Pancreas (tissue), 10 donors: Measurements from ENCODE around the gene GRXCR2. TPM values are rescaled to one million over a fixed set of nuclear protein-coding genes. Genes with fewer than 3 reads are reported as not detected.
A peak's percentile ranks its signal among the peaks of the same experiment; 100 is the strongest.
"Not testable (repeated sequence)": the region's sequence is repeated elsewhere in the genome, so short reads cannot be mapped to it uniquely, and the experiment has no call there.

Experiments used
- ATAC-seq, 4 donors: fragments of 200-7000 bp; cut with Tn5 transposase; one replicate each; pipeline versions ENCODE4 v1.8.0 to v1.9.1; 2020; ENCODE audit warnings: mild to moderate bottlenecking in 4 of 4, moderate library complexity in 4 of 4
- DNase-seq, 6 donors: peaks; one replicate each; pipeline ENCODE4 v3.0.0-alpha.2; 2020
- FAIRE-seq: peaks from 2 replicates; lab custom pipeline; 2012; peaks lifted over from hg19 to GRCh38; lab: Jason Lieb, UNC
- H3K27ac ChIP-seq, 4 donors: fragments of 200-600 bp; sonication (generic); 1 replicate in 3 of 4; 2 replicates in 1 of 4; pipeline versions ENCODE4 v1.5.0 to v1.8.0; 2020
- H3K27me3 ChIP-seq, 4 donors: fragments of 200-600 bp; one replicate each; pipeline ENCODE4 v1.8.0; 2021
- H3K36me3 ChIP-seq, 3 donors: fragments of 200-600 bp; sonication (generic) in 1 of 3; one replicate each; pipeline versions ENCODE4 v1.5.0 to v1.8.0; 2020 to 2021
- H3K4me1 ChIP-seq, 3 donors: fragments of 200-600 bp; one replicate each; pipeline ENCODE4 v1.8.0; 2021
- H3K4me3 ChIP-seq, 4 donors: fragments of 200-600 bp; sonication (generic) in 2 of 4; one replicate each; pipeline versions ENCODE4 v1.5.0 to v1.8.0; 2020 to 2021
- H3K9me3 ChIP-seq, 4 donors: fragments of 200-600 bp; one replicate each; pipeline ENCODE4 v1.8.0; 2021
- CTCF ChIP-seq, 4 donors: fragments of 200-600 bp; sonication (generic) in 3 of 4; IDR thresholded peaks; one replicate each; pipeline versions ENCODE4 v1.5.0 to v1.8.0; 2021; ENCODE audit warnings: antibody characterized with exemption in 4 of 4
- WGBS, 2 donors: extraction: QIAGEN DNeasy Blood & Tissue Kit; methylation state at CpG; one replicate each; pipeline ENCODE4 v1.1.7; 2013; 5-methylcytosine and 5-hydroxymethylcytosine counted together
- intact Hi-C, 3 donors: fragments of 100-400 bp; cut with DNase I; formaldehyde crosslinking; loops; one replicate each; pipeline versions ENCODE4 v1.11.1 to v1.14.2; 2022
- polyA plus RNA-seq, 2 donors: library from polyadenylated mRNA; stranded (reverse); fragments of 200-250 nt; gene quantifications; one replicate each; pipeline ENCODE4 v1.2.3, GENCODE V29; 2013
- total RNA-seq, 6 donors: library from RNA; stranded (reverse); fragmentation: NEBNext Ultra II Directional in 4 of 6; extraction: Animal tissue kit (Norgen Biotek cat#: 25700) in 4 of 6; gene quantifications; one replicate each; pipeline versions ENCODE4 v1.2.1 to v1.2.4, GENCODE V29; 2021 to 2023
- donor health status: healthy with polysubstance abuse.
- donor health status: DM: no; HTN: no; CAD: no; lungs with moderate emphysema.
- donor health status: DM: no; HTN: no; CAD: no.
- donor health status: control.
- donor health status: control.
- donor health status: Bipolar disorder and iron deficiency.
- donor health status: DM: yes; HTN: yes; CAD: no.
- donor health status: DM: no; HTN: no; CAD: no.
- donor health status: DM: no; HTN: no; CAD: no.
- donor health status: DM: yes; HTN: yes; CAD: no.

The GRXCR2 gene
- total and polyA plus RNA-seq, 8 donors = 0.12 TPM; not detected in 7

- intact Hi-C loops = loop anchor here in 1 of 3 donors (10.0 kb wide), 1 partner anchor 140 kb away; no protein-coding TSS in a partner anchor
- no peaks in the 10 kb centered on the region for H3K9me3 ChIP-seq
Observed at GRCh38 chr5:145904743-145905142, 31.9 kb upstream of the GRXCR2 start.

GRCh38 chr5:145903867-145904266 is 31.1 kb upstream of the GRXCR2 start:
- H3K4me3 ChIP-seq = no peak overlapping the region
- no peaks in the 10 kb centered on the region for H3K27me3 ChIP-seq
- no peak for FAIRE-seq
- intact Hi-C loops = loop anchor here in 1 of 3 donors (10.0 kb wide), 1 partner anchor 141 kb away; no protein-coding TSS in a partner anchor
- no peaks in the 10 kb centered on the region for H3K4me1 ChIP-seq
- H3K36me3 ChIP-seq = no peaks in the 10 kb centered on the region
- H3K9me3 ChIP-seq = no peaks in the 10 kb centered on the region
- DNase-seq = no peak
- no peak for TF ChIP-seq CTCF (IDR thresholded peaks at IDR 0.05)
- 88 to 97% methylated on average over 3 of the region's 3 CpGs for WGBS, 2 donors
- peak in 1 of 4 donors; percentile 38 for ATAC-seq
- H3K27ac ChIP-seq = no peak overlapping the region

More at GRCh38 chr5:145904743-145905142, 31.9 kb upstream of the GRXCR2 start:
- Histone ChIP-seq H3K27me3 (no peaks in the 10 kb centered on the region), H3K4me3 (no peak overlapping the region), H3K27ac (no peak overlapping the region), H3K4me1 (no peaks in the 10 kb centered on the region), H3K36me3 (no peaks in the 10 kb centered on the region)
- FAIRE-seq = no peak
- no peak for DNase-seq
- ATAC-seq = no peak
- TF ChIP-seq CTCF (IDR thresholded peaks at IDR 0.05) = no peak
- 69 to 73% methylated on average over 5 of the region's 5 CpGs for WGBS, 2 donors

- Histone ChIP-seq H3K4me3 (no peak overlapping the region), H3K27me3 (no peaks in the 10 kb centered on the region), H3K36me3 (no peaks in the 10 kb centered on the region), H3K9me3 (no peaks in the 10 kb centered on the region), H3K4me1 (no peaks in the 10 kb centered on the region), H3K27ac (no peak overlapping the region)
- WGBS, 2 donors = 84 to 90% methylated on average over 3 of the region's 3 CpGs
- no peak for FAIRE-seq
- DNase-seq = no peak
- intact Hi-C loops = loop anchor here in 1 of 3 donors (10.0 kb wide), 1 partner anchor 142 kb away; no protein-coding TSS in a partner anchor
- TF ChIP-seq CTCF (IDR thresholded peaks at IDR 0.05) = peak in 2 of 4 donors; percentile 14 to 20
- ATAC-seq = no peak
Observed at GRCh38 chr5:145903113-145903512, 30.3 kb upstream of the GRXCR2 start.

- 91 to 96% methylated on average over 1 of the region's 1 CpG for WGBS, 2 donors
- Histone ChIP-seq H3K4me1 (no peaks in the 10 kb centered on the region), H3K27ac (no peak overlapping the region), H3K27me3 (no peaks in the 10 kb centered on the region), H3K36me3 (no peaks in the 10 kb centered on the region), H3K4me3 (no peak overlapping the region), H3K9me3 (no peaks in the 10 kb centered on the region)
- intact Hi-C loops = loop anchor here in 1 of 3 donors (10.0 kb wide), 1 partner anchor 142 kb away; no protein-coding TSS in a partner anchor
- FAIRE-seq (no peak), ATAC-seq (no peak), DNase-seq (no peak)
- TF ChIP-seq CTCF (IDR thresholded peaks at IDR 0.05) = no peak
Observed at GRCh38 chr5:145902421-145902820, 29.6 kb upstream of the GRXCR2 start.

GRCh38 chr5:145898171-145898570 is 25.4 kb upstream of the GRXCR2 start:
- TF ChIP-seq CTCF (IDR thresholded peaks at IDR 0.05) = no peak
- DNase-seq (no peak), FAIRE-seq (no peak)

GRCh38 chr5:145891378-145891777 is 18.6 kb upstream of the GRXCR2 start:
- H3K4me1 ChIP-seq, H3K27me3 ChIP-seq, DNase-seq, intact Hi-C loops, H3K4me3 ChIP-seq, H3K9me3 ChIP-seq, FAIRE-seq, H3K27ac ChIP-seq, ATAC-seq, H3K36me3 ChIP-seq: not testable (repeated sequence)
- 85 to 91% methylated on average over 4 to 10 of the region's 10 CpGs for WGBS, 2 donors

More at GRCh38 chr5:145898171-145898570, 25.4 kb upstream of the GRXCR2 start:
- H3K27me3 ChIP-seq = no peaks in the 10 kb centered on the region
- intact Hi-C loops = no loop called here
- H3K36me3 ChIP-seq = no peaks in the 10 kb centered on the region
- no peaks in the 10 kb centered on the region for H3K9me3 ChIP-seq
- H3K4me1 ChIP-seq = no peaks in the 10 kb centered on the region
- no peak overlapping the region for H3K27ac ChIP-seq
- ATAC-seq = no peak
- no peak overlapping the region for H3K4me3 ChIP-seq
